WERI-Rb-1 (cell line): ENCODE measurements around the gene TBCK.
"Not testable (repeated sequence)": the region's sequence is repeated elsewhere in the genome, so short reads cannot be mapped to it uniquely, and the experiment has no call there.

Experiments
- DNase-seq: peaks from one replicate; pipeline ENCODE4 v3.0.0-alpha.2; 2020
- H3K27ac ChIP-seq: fragments of 250-450 bp; sonication (Bioruptor Pico); 2 replicates; pipeline ENCODE4 v1.5.1; 2020; ENCODE audit warnings: mild to moderate bottlenecking, moderate library complexity
- H3K27me3 ChIP-seq: fragments of 250-450 bp; sonication (Bioruptor Pico); 2 replicates; pipeline ENCODE4 v1.5.1; 2021; ENCODE audit warnings: mild to moderate bottlenecking, low read depth, moderate library complexity; ENCODE audit not compliant: insufficient read depth, severe bottlenecking
- H3K36me3 ChIP-seq: fragments of 250-450 bp; sonication (Bioruptor Pico); 2 replicates; pipeline ENCODE4 v1.5.1; 2020; ENCODE audit warnings: mild to moderate bottlenecking, moderate library complexity
- H3K4me3 ChIP-seq: 2 replicates; pipeline ENCODE4 v1.5.1; 2011; ENCODE audit warnings: low read depth, mild to moderate bottlenecking, control low read depth, low read length
- H3K9me3 ChIP-seq: fragments of 250-450 bp; sonication (Bioruptor Pico); 2 replicates; pipeline ENCODE4 v1.5.1; 2021; ENCODE audit warnings: mild to moderate bottlenecking, moderate library complexity; ENCODE audit not compliant: severe bottlenecking
- CTCF ChIP-seq: IDR thresholded peaks from 2 replicates; pipeline ENCODE4 v1.5.1; 2011; ENCODE audit warnings: low read depth, mild to moderate bottlenecking, control low read depth, inconsistent platforms, low read length

Gene TBCK

GRCh38 chr4:106333186-106333585 is 17.2 kb upstream of the TBCK start:
- DNase-seq = no peak
- no peaks in the 10 kb centered on the region for H3K9me3 ChIP-seq
- peaks cover 55% of the 10 kb centered on the region for H3K36me3 ChIP-seq
- no peaks in the 10 kb centered on the region for H3K27me3 ChIP-seq
- no peak for TF ChIP-seq CTCF
- H3K27ac ChIP-seq = no peak overlapping the region
- H3K4me3 ChIP-seq = no peak overlapping the region

GRCh38 chr4:106329041-106329618 is 13.1 kb upstream of the TBCK start:
- TF ChIP-seq CTCF = peak; percentile 68
- no peak for DNase-seq
- Histone ChIP-seq H3K27ac (no peak overlapping the region), H3K27me3 (no peaks in the 10 kb centered on the region), H3K4me3 (no peak overlapping the region), H3K9me3 (no peaks in the 10 kb centered on the region), H3K36me3 (peaks cover 45% of the 10 kb centered on the region)

GRCh38 chr4:106325800-106326199 is 9.8 kb upstream of the TBCK start:
- Histone ChIP-seq H3K27me3 (no peaks in the 10 kb centered on the region), H3K27ac (no peak overlapping the region), H3K36me3 (peaks cover 39% of the 10 kb centered on the region), H3K9me3 (no peaks in the 10 kb centered on the region), H3K4me3 (no peak overlapping the region)
- no peak for TF ChIP-seq CTCF
- DNase-seq = no peak

GRCh38 chr4:106323119-106323518 is 7.1 kb upstream of the TBCK start:
- no peak for DNase-seq
- H3K36me3 ChIP-seq = peaks cover 25% of the 10 kb centered on the region
- H3K27me3 ChIP-seq = no peaks in the 10 kb centered on the region
- no peak for TF ChIP-seq CTCF
- no peak overlapping the region for H3K4me3 ChIP-seq
- H3K9me3 ChIP-seq = no peaks in the 10 kb centered on the region
- no peak overlapping the region for H3K27ac ChIP-seq

- DNase-seq = peak; percentile 26
- H3K27ac ChIP-seq, H3K9me3 ChIP-seq, H3K27me3 ChIP-seq, H3K4me3 ChIP-seq: not testable (repeated sequence)
- H3K36me3 ChIP-seq = peaks cover 13% of the 10 kb centered on the region
These were observed 5.8 kb upstream of the TBCK start for GRCh38 chr4:106321814-106322213.

GRCh38 chr4:106321168-106321567 is 5.2 kb upstream of the TBCK start:
- not testable (repeated sequence) for H3K27me3 ChIP-seq, H3K9me3 ChIP-seq, H3K4me3 ChIP-seq, H3K27ac ChIP-seq, DNase-seq
- peaks cover 15% of the 10 kb centered on the region for H3K36me3 ChIP-seq

GRCh38 chr4:106320235-106320634 is 4.2 kb upstream of the TBCK start:
- TF ChIP-seq CTCF = no peak
- no peak for DNase-seq
- Histone ChIP-seq H3K27me3 (no peaks in the 10 kb centered on the region), H3K27ac (no peak overlapping the region), H3K36me3 (peaks cover 15% of the 10 kb centered on the region), H3K9me3 (no peaks in the 10 kb centered on the region), H3K4me3 (no peak overlapping the region)
